ENCODE measurements around the gene ASTN2. TPM values are rescaled to one million over a fixed set of nuclear protein-coding genes. Genes with fewer than 3 reads are reported as not detected.
A peak's percentile ranks its signal among the peaks of the same experiment; 100 is the strongest.

ASTN2 gene
- total RNA-seq, 2 donors from 2014 or later: 16.8 to 31.3 TPM

- ATAC-seq (no peak), DNase-seq (no peak)
- intact Hi-C loops (cut with DNase I): no loop called here
These were observed 100.9 kb downstream of the ASTN2 start for GRCh38 chr9:117313989-117314388.

- intact Hi-C loops (cut with DNase I): no loop called here
- ATAC-seq (no peak), DNase-seq (no peak)
These were observed 107.2 kb downstream of the ASTN2 start for GRCh38 chr9:117307701-117308100.

GRCh38 chr9:117306032-117306431 lies 108.8 kb downstream of the ASTN2 start:
- ATAC-seq (no peak), DNase-seq (no peak)
- intact Hi-C loops (cut with DNase I): no loop called here

DNA sequence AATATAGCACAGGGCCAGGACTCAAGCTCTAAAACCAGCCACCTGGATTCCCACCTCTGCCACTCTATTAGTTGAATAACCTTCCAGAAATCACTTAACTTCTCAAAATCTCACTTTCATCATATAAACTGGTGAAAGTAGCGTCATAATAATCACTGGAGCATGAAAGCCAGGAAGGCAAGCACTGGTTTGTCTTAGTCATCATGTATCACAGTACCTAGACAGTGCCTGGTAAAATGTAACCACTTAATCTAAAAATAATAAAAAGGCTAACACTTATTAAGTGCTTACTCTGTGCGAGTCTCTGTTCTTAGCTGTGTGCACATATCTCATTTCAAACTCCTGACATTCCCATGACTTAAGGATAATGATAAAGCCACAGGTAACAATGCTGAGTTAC lies 109.4 kb downstream of the ASTN2 start:
- intact Hi-C loops (cut with DNase I): no loop called here
- ATAC-seq: no peak
- no peak for DNase-seq

DNA sequence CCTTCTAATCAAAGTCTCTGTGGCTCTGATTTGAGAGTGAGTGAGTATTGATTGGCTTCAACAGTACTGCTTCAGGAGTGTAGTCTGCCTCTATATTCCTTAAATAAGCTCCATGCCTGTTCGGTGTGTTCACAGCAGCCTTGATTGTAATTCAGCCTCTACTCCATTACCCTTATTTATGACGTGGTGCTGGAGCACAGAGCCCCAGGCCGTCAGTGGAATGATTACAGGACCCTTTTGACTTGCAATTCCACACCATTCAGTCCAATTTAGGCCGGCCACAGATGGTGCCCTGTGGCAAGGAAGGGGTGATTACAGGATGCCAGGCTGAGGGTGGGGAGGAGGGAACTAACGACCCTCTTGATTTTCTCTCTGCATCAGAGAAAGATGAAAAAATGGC lies 110.3 kb downstream of the ASTN2 start:
- ATAC-seq (no peak), DNase-seq (no peak)
- intact Hi-C loops (cut with DNase I): no loop called here

DNA sequence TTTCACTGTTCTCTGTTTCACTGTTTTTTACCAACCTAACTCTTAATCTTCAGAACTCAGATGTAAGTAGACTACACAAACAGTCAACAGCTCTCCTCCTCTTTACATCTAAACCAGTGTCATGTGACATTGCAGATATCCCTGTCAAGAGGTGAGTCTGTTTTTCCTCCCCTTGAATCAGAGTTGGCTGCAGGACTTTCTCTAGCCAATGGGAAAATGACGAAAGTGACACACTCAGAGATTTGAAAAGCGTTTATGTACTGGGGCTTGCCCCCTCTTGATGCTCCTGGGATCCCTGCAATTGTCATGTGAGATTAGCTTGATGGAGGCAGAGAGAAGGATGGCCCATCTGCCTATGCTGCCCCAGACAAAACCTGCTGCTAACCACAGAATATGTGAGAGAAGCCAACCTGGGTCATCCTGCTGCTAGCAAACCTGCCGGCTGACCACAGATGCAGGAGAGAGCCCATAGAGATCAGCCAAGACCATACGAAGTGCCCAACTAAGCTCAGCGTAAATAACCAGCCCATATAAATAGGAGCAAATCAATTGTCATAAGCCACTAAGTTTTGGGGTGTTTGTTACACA lies 111.1 kb downstream of the ASTN2 start:
- DNase-seq (no peak), ATAC-seq (no peak)
- intact Hi-C loops (cut with DNase I): no loop called here

GRCh38 chr9:117302487-117302886 lies 112.4 kb downstream of the ASTN2 start:
- intact Hi-C loops (cut with DNase I): no loop called here
- no peak for DNase-seq
- ATAC-seq: no peak

GRCh38 chr9:117300371-117301110 lies 114.3 kb downstream of the ASTN2 start:
- intact Hi-C loops (cut with DNase I): no loop called here
- no peak for ATAC-seq
- no peak for DNase-seq

DNA sequence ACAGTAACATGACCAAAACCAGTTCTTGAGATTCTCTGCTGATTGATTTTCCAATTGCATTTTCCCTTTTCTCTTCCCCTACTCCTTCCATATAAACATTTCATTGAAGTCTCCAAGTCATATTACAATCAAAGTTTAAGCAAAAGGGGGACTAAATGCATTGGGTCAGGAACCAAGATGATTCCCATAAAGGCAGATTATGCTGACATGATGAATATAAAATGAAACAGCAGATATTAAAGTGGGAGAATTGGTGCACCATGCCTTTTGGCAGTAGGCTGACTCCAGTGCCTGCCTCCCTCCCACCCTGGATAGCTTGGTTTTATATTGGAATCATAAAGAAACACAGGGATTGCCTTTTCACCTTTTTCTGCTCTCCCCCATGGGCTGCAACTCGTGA lies 118.4 kb downstream of the ASTN2 start:
- DNase-seq (no peak), ATAC-seq (no peak)
- intact Hi-C loops (cut with DNase I): no loop called here

- ATAC-seq (peak in 1 of 2 donors; percentile 82), DNase-seq (no peak)
- intact Hi-C loops (cut with DNase I): no loop called here
These were observed 121.4 kb downstream of the ASTN2 start for GRCh38 chr9:117293206-117294114.

DNA sequence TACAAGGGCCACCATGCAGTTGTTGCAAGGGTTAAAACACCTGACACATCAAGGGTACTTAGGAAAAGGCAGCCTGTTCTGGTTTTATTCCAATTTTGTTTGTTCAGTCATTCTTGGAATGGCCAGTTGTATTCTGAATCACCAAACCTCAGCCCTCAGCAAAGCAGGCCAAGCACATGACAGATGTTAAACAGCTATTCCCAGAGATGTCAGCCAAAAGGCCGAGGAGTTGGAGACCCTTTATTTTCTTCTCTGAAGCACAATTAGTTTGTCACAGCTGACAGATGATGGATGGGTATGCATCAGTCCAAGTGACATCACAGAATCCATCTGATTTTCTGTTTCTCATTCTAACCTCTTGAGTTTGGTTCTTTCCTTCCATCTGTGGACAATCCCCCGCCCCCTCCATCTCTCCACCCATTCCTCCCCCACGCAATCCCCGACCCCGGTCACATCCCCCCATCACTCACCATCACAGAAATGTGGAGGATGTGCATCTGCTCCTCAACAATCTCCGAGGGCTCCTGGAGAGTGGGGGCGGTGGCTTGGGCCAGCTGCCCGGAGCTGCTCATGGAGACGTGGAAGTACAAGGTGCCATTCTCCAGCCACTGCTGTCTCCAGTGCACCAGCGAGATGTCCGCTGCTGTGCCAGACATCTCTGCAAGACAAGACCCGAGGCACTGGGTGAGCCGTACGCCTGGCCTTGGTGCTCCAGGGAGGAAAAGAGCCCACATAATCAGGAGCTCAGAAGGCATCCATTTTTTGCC lies 123.8 kb downstream of the ASTN2 start:
- intact Hi-C loops (cut with DNase I): no loop called here
- DNase-seq (no peak), ATAC-seq (peak in 1 of 2 donors; percentile 58)

GRCh38 chr9:117290306-117290840 lies 124.5 kb downstream of the ASTN2 start:
- ATAC-seq: no peak
- intact Hi-C loops (cut with DNase I): no loop called here

DNA sequence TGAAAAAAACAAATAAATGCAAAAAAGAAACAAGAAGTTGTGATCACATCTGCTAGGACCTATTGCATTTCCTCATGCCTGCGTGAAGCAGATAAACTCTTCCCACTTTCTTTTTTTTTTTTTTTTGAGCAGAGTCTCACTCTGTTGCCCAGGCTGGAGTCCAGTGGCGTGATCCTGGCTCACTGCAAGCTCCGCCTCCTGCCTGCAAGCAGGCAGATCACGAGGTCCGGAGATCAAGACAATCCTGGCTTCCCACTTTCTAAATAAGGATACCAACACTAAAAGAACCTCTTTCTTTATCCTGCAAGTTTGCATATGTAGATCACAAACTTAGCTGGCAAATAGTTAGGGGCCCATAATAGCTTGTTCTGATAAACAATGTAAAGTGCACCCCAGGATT lies 128.6 kb downstream of the ASTN2 start:
- ATAC-seq: no peak
- intact Hi-C loops (cut with DNase I): no loop called here
- no peak for DNase-seq

More at GRCh38 chr9:117290306-117290840, 124.5 kb downstream of the ASTN2 start:
- DNase-seq: no peak

DNA sequence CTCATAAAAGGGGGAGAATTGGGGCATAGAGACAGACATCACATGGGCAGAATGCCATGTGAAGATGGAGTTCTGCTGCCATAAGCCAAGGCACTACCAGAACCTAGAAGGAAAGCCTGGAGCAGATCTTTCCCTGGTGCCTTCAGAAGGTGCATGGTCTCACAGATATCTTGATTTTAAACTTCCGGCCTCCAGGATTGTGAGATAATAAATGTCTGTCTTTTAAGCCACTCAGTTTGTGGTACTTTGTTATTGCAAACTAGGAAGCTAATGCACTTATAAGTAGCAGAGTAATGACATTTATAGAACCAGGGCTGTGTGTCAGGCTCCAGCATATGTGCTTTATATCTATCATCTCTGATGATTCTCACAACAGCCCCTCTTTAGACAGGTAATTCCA lies 130.4 kb downstream of the ASTN2 start:
- DNase-seq (no peak), ATAC-seq (no peak)
- intact Hi-C loops (cut with DNase I): no loop called here

- intact Hi-C loops (cut with DNase I): no loop called here
- DNase-seq (no peak), ATAC-seq (no peak)
These were observed 132.3 kb downstream of the ASTN2 start for GRCh38 chr9:117282541-117282940.

GRCh38 chr9:117278471-117279035 lies 136.3 kb downstream of the ASTN2 start:
- intact Hi-C loops (cut with DNase I): no loop called here
- peak in 1 of 2 donors; percentile 32 for ATAC-seq
- DNase-seq: no peak

- intact Hi-C loops (cut with DNase I): no loop called here
- DNase-seq: no peak
- no peak for ATAC-seq
These were observed 136.8 kb downstream of the ASTN2 start for GRCh38 chr9:117278020-117278419.

GRCh38 chr9:117276444-117276843 lies 138.4 kb downstream of the ASTN2 start:
- ATAC-seq: peak; percentile 19 to 26
- intact Hi-C loops (cut with DNase I): no loop called here
- DNase-seq: no peak

DNA sequence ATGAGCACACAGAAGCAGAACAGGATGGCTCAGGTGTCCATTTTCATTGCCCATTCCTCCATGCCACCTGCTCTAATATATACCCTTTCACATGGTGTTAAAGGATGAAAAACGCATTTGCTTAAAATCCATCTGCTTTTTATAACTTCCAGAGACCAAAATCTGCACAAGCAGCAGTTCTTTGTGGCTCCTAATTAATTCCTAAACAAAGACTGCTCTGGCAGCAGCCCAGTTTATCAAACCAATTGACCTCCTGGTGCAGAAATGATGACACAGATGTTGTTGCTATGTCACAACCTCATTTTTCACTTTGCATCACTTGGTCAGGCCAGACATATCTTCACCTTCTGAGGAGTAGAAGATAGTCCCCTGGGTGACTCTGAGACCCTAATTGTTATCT lies 141.2 kb downstream of the ASTN2 start:
- ATAC-seq (no peak), DNase-seq (no peak)
- intact Hi-C loops (cut with DNase I): no loop called here

Data from left cardiac atrium (tissue), 4 donors.